PC-3 (cell line): Measurements from ENCODE around the gene CCDC28B. TPM values are rescaled to one million over a fixed set of nuclear protein-coding genes. Genes with fewer than 3 reads are reported as not detected.
A peak's percentile ranks its signal among the peaks of the same experiment; 100 is the strongest.

ENCODE experiments used
- ATAC-seq: fragments of 200-7000 bp; cut with Tn5 transposase; 2 replicates; pipeline ENCODE4 v1.9.1; 2020; ENCODE audit warnings: mild to moderate bottlenecking, moderate library complexity
- BruUV-seq: library from RNA; stranded (reverse); fragments of 400-500 nt; replicated peaks from 2 replicates; lab custom pipeline; 2021; lab: Mats Ljungman, UMichigan
- CTCF ChIA-PET: fragments of 300-600 bp; sonication (Branson Sonifier 250); formaldehyde crosslinking; loops from one replicate; lab custom pipeline; 2022; ENCODE audit warnings: antibody characterized with exemption; lab: Charles Lee
- POLR2A ChIA-PET: fragments of 300-600 bp; sonication (Branson Sonifier 250); formaldehyde crosslinking; loops from one replicate; lab custom pipeline; 2022; ENCODE audit warnings: antibody characterized with exemption; ENCODE audit not compliant: unreplicated experiment; lab: Charles Lee
- DNase-seq: peaks from one replicate; pipeline ENCODE4 v3.0.0-alpha.2; 2015
- H2AFZ ChIP-seq: fragments of 300-600 bp; sonication (generic); 2 replicates; pipeline ENCODE4 v1.6.0; 2016; ENCODE audit warnings: antibody characterized with exemption, low read length
- H3F3A ChIP-seq: fragments of 300-600 bp; sonication (generic); one replicate; pipeline ENCODE4 v1.6.0; 2017; ENCODE audit warnings: antibody characterized with exemption, low read length, control low read depth, mild to moderate bottlenecking; ENCODE audit not compliant: unreplicated experiment
- H3K27ac ChIP-seq: fragments of 300-600 bp; sonication (generic); 2 replicates; pipeline ENCODE4 v1.5.1; 2016; ENCODE audit warnings: mild to moderate bottlenecking, low read length
- H3K27me3 ChIP-seq: fragments of 300-600 bp; sonication (generic); 2 replicates; pipeline ENCODE4 v1.6.1; 2016; ENCODE audit warnings: low read length, mixed read lengths
- H3K36me3 ChIP-seq: fragments of 300-600 bp; sonication (generic); 2 replicates; pipeline ENCODE4 v1.6.1; 2016; ENCODE audit warnings: low read depth, mixed run types, low read length, mixed read lengths
- H3K4me1 ChIP-seq: fragments of 300-600 bp; sonication (generic); 2 replicates; pipeline ENCODE4 v1.5.1; 2016; ENCODE audit warnings: low read length; ENCODE audit not compliant: insufficient read depth
- H3K4me2 ChIP-seq: fragments of 300-600 bp; sonication (generic); 2 replicates; pipeline ENCODE4 v1.6.0; 2016; ENCODE audit warnings: low read length
- H3K4me3 ChIP-seq: fragments of 300-600 bp; sonication (generic); 2 replicates; pipeline ENCODE4 v1.5.1; 2016; ENCODE audit warnings: mild to moderate bottlenecking, low read length, mixed read lengths
- H3K79me2 ChIP-seq: fragments of 300-600 bp; sonication (generic); 2 replicates; pipeline ENCODE4 v1.6.1; 2017; ENCODE audit warnings: low read length, mixed read lengths
- H3K9ac ChIP-seq: fragments of 300-600 bp; sonication (generic); 2 replicates; pipeline ENCODE4 v1.6.0; 2016; ENCODE audit warnings: mild to moderate bottlenecking, low read length
- H3K9me2 ChIP-seq: fragments of 300-600 bp; sonication (generic); replicated peaks from 2 replicates; pipeline ENCODE4 v1.6.1; 2016; ENCODE audit warnings: mixed run types, low read length, mixed read lengths
- H3K9me3 ChIP-seq: fragments of 300-600 bp; sonication (generic); 2 replicates; pipeline ENCODE4 v1.6.1; 2016; ENCODE audit warnings: low read length, mixed read lengths
- H4K20me1 ChIP-seq: fragments of 300-600 bp; sonication (generic); 2 replicates; pipeline ENCODE4 v1.6.1; 2016; ENCODE audit warnings: low read length, mixed read lengths
- CTCF ChIP-seq: fragments of 300-600 bp; sonication (generic); conservative IDR thresholded peaks from 2 replicates; pipeline ENCODE4 v1.5.1; 2017; ENCODE audit warnings: antibody characterized with exemption, low read depth, mild to moderate bottlenecking, low read length
- EZH2 ChIP-seq: fragments of 300-600 bp; sonication (generic); IDR thresholded peaks from one replicate; pipeline ENCODE4 v1.6.1; 2017; ENCODE audit warnings: antibody characterized with exemption, mild to moderate bottlenecking, low read length; ENCODE audit not compliant: unreplicated experiment
- EZH2phosphoT487 ChIP-seq: fragments of 300-600 bp; sonication (generic); IDR thresholded peaks from 2 replicates; pipeline ENCODE4 v1.6.1; 2018; ENCODE audit warnings: mild to moderate bottlenecking, antibody characterized with exemption, low read length, borderline replicate concordance
- intact Hi-C: fragments of 100-400 bp; cut with micrococcal nuclease; formaldehyde crosslinking; loops from 2 replicates; pipeline ENCODE4 v1.9.0; 2023
- total RNA-seq: library from RNA; depleted of rRNA; stranded (reverse); fragments of >200 nt; gene quantifications from 2 replicates; pipeline ENCODE4 v1.2.3, GENCODE V29; 2014

The CCDC28B gene
- total RNA-seq, 1 experiment from 2014 or later: 4.7 TPM

- Histone ChIP-seq H3K27me3 (no peaks in the 10 kb centered on the region), H3K27ac (no peak overlapping the region), H3K4me1 (peaks cover 18% of the 10 kb centered on the region), H3K4me2 (peak overlapping the region; percentile 86), H3K4me3 (peak overlapping the region; percentile 95), H3K79me2 (peaks cover 57% of the 10 kb centered on the region), H2AFZ (no peak overlapping the region), H3F3A (no peaks in the 10 kb centered on the region), H3K9ac (peak overlapping the region; percentile 95; the same call in 1 of the 2 replicates), H4K20me1 (peaks cover 12% of the 10 kb centered on the region; the same call in 1 of the 2 replicates), H3K9me3 (no peaks in the 10 kb centered on the region), H3K9me2 (no peaks in the 10 kb centered on the region), H3K36me3 (peaks cover 26% of the 10 kb centered on the region)
- TF ChIP-seq EZH2phosphoT487: no peak
- TF ChIP-seq EZH2: no peak
- TF ChIP-seq CTCF: no peak
- no TSS peak for BruUV-seq
- ChIA-PET CTCF (interaction anchor here (0.6 kb wide), 1 partner anchor 43 kb away, joined by 8 read pairs; no protein-coding TSS in a partner anchor), POLR2A (no interaction called here)
- DNase-seq (no peak), ATAC-seq (no peak)
- intact Hi-C loops: loop anchor here (2.0 kb wide), 1 partner anchor 20 kb away; the partner anchor contains the start of gene CCDC28B
Observed at GRCh38 chr1:32181065-32181464, 19.3 kb upstream of the CCDC28B start.

- no TSS peak for BruUV-seq
- no peaks in the 10 kb centered on the region for H3K9me2 ChIP-seq
- no peak overlapping the region for H3K9ac ChIP-seq
- H3K36me3 ChIP-seq: peaks cover 29% of the 10 kb centered on the region
- DNase-seq (no peak), ATAC-seq (no peak)
- H3K27ac ChIP-seq: no peak overlapping the region
- intact Hi-C loops: loop anchor here (2.0 kb wide), 1 partner anchor 19 kb away; the partner anchor contains the start of gene CCDC28B
- ChIA-PET CTCF (no interaction called here), POLR2A (no interaction called here)
- peaks cover 18% of the 10 kb centered on the region for H3K4me1 ChIP-seq
- H3K9me3 ChIP-seq: no peaks in the 10 kb centered on the region
- H4K20me1 ChIP-seq: peaks cover 12% of the 10 kb centered on the region; the same call in 1 of the 2 replicates
- no peaks in the 10 kb centered on the region for H3K27me3 ChIP-seq
- H3K79me2 ChIP-seq: peaks cover 62% of the 10 kb centered on the region
- no peak for TF ChIP-seq EZH2phosphoT487
- TF ChIP-seq EZH2: no peak
- TF ChIP-seq CTCF: no peak
- no peak overlapping the region for H2AFZ ChIP-seq
- H3F3A ChIP-seq: no peaks in the 10 kb centered on the region
- H3K4me2 ChIP-seq: peak overlapping the region; percentile 86
- H3K4me3 ChIP-seq: peak overlapping the region; percentile 95
Observed at GRCh38 chr1:32181563-32181962, 18.8 kb upstream of the CCDC28B start.

- TF ChIP-seq CTCF (no peak), EZH2phosphoT487 (no peak), EZH2 (no peak)
- H3F3A ChIP-seq: no peaks in the 10 kb centered on the region
- no TSS peak for BruUV-seq
- CTCF ChIA-PET: no interaction called here
- peaks cover 18% of the 10 kb centered on the region for H3K4me1 ChIP-seq
- no peaks in the 10 kb centered on the region for H3K9me2 ChIP-seq
- H3K79me2 ChIP-seq: peaks cover 67% of the 10 kb centered on the region
- no peaks in the 10 kb centered on the region for H3K9me3 ChIP-seq
- H3K36me3 ChIP-seq: peaks cover 33% of the 10 kb centered on the region
- ATAC-seq: no peak
- no peak overlapping the region for H3K9ac ChIP-seq
- POLR2A ChIA-PET: no interaction called here
- H3K4me3 ChIP-seq: no peak overlapping the region
- H3K4me2 ChIP-seq: peak overlapping the region; percentile 86
- intact Hi-C loops: no loop called here
- no peaks in the 10 kb centered on the region for H3K27me3 ChIP-seq
- no peak for DNase-seq
- no peak overlapping the region for H2AFZ ChIP-seq
- H3K27ac ChIP-seq: no peak overlapping the region
- peaks cover 12% of the 10 kb centered on the region; the same call in 1 of the 2 replicates for H4K20me1 ChIP-seq
Observed at GRCh38 chr1:32182060-32182459, 18.3 kb upstream of the CCDC28B start.
